Body of pancreas (tissue), 4 donors: ENCODE results near the gene HNRNPUL2.

Experiments used
- CTCF ChIP-seq, 7 experiments: fragments of 450-650 bp in 4 of 7; fragments of 200-600 bp in 3 of 7; sonication (generic) in 3 of 7; IDR thresholded peaks; one replicate each; pipeline ENCODE4 v1.5.1; 2016 to 2019; ENCODE audit warnings: antibody characterized with exemption in 7 of 7
- POLR2A ChIP-seq, 3 donors: fragments of 450-650 bp; IDR thresholded peaks; one replicate each; pipeline ENCODE4 v1.6.1; 2016; ENCODE audit warnings: antibody characterized with exemption in 3 of 3, mild to moderate bottlenecking in 2 of 3

DNA sequence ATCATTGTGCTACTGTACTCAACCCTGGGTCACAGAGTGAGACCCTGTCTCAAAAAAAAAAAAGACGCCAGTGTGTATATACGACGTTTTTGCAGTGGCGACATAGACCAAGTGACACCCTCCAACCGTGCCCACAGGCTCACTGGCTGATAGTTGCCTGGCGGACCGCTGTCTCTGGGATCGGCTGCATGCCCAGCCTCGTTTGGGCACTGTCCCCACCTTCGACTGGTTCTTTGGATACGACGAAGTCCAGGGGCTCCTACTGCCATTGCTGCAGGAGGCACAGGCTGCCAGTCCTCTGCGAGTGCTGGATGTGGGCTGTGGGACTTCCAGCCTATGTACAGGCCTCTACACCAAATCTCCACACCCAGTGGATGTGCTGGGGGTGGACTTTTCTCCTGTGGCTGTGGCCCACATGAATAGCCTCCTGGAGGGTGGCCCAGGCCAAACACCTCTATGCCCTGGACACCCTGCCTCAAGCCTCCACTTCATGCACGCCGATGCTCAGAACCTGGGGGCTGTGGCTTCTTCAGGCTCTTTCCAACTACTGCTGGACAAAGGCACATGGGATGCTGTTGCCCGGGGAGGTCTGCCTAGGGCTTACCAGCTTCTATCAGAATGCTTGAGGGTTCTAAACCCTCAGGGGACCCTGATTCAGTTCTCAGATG, 60.9 kb downstream of the HNRNPUL2 start:
- TF ChIP-seq POLR2A (IDR thresholded peaks at IDR 0.05), result no peak
- TF ChIP-seq CTCF (IDR thresholded peaks at IDR 0.05), result no peak
